ENCODE data around the gene ADAM12. TPM values are rescaled to one million over a fixed set of nuclear protein-coding genes. Genes with fewer than 3 reads are reported as not detected.
A peak's percentile ranks its signal among the peaks of the same experiment; 100 is the strongest.
"Not testable (repeated sequence)": the region's sequence is repeated elsewhere in the genome, so short reads cannot be mapped to it uniquely, and the experiment has no call there.

ADAM12 gene
- total RNA-seq, 4 donors from 2014 or later, result under 0.01 to 1.3 (median 1.0) TPM

DNA sequence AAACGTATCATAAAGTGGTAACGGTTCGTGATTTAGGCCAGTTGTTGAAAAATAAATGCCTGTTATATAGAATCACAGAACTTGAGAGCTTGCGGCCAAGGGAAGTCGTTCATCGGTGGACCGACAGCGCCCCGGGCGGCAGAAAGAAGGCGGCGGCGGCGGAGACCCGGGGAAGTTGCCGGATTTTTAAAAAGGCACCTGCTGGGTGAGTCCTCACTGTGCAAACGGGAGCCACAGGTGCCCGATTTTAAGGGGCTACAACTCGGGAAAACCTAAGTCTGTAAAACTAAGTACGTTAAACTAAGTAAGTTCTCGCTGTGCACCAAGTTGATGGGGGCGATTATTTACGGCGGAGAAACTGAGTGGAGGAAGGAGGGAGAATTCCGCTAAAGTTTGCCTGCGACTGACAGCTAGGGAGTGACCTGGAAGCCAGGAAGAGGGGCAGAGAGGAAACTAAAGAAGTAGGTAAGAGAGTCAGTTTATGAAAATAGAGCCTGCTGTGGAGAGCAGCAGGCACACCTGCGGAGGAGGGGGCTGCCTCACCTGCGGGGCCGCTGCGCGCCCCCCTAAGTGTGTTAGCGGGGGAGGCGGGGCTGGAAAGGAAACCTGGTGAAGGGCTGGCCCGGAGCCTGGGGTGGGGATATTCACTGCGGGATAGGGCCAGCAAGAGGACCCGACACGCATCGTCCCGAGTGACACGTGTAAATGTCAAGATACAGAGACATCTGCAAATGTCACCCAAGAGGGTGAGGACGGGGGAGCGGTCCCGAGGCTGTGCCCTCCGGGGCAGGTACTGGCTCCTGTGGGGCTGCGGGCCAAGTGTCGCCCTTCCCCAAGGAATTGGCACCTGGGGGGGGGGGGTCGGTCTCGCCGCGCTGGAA is 996 bp downstream of the ADAM12 start:
- peaks cover 8 to 27% (median 21%) of the 10 kb centered on the region in 4 donors for H3K4me1 ChIP-seq
- no peak overlapping the region for H3K27ac ChIP-seq (replicated peaks in 1 of 4)
- peaks cover 0 to 52% (median 4%) of the 10 kb centered on the region in 4 donors for H3K27me3 ChIP-seq
- H3K36me3 ChIP-seq, result no peaks in the 10 kb centered on the region
- H3K9me3 ChIP-seq, result no peaks in the 10 kb centered on the region
- H3K4me3 ChIP-seq, result peak overlapping the region; percentile 49 to 62 (median 52)
- DNase-seq (ENCODE audit: extremely low spot score), result peak; percentile 92
- intact Hi-C loops (cut with DNase I), result loop anchor here (10.0 kb wide), 1 partner anchor 402 kb away; no protein-coding TSS in a partner anchor
- TF ChIP-seq, protein P1, sequence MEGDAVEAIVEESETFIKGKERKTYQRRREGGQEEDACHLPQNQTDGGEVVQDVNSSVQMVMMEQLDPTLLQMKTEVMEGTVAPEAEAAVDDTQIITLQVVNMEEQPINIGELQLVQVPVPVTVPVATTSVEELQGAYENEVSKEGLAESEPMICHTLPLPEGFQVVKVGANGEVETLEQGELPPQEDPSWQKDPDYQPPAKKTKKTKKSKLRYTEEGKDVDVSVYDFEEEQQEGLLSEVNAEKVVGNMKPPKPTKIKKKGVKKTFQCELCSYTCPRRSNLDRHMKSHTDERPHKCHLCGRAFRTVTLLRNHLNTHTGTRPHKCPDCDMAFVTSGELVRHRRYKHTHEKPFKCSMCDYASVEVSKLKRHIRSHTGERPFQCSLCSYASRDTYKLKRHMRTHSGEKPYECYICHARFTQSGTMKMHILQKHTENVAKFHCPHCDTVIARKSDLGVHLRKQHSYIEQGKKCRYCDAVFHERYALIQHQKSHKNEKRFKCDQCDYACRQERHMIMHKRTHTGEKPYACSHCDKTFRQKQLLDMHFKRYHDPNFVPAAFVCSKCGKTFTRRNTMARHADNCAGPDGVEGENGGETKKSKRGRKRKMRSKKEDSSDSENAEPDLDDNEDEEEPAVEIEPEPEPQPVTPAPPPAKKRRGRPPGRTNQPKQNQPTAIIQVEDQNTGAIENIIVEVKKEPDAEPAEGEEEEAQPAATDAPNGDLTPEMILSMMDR (IDR thresholded peaks at IDR 0.05), result peak; percentile 47 to 59 (median 55)
- no peak for TF ChIP-seq EP300 (IDR thresholded peaks at IDR 0.05)
- WGBS, result 3% methylated on average over 41 of the region's 50 CpGs

DNA sequence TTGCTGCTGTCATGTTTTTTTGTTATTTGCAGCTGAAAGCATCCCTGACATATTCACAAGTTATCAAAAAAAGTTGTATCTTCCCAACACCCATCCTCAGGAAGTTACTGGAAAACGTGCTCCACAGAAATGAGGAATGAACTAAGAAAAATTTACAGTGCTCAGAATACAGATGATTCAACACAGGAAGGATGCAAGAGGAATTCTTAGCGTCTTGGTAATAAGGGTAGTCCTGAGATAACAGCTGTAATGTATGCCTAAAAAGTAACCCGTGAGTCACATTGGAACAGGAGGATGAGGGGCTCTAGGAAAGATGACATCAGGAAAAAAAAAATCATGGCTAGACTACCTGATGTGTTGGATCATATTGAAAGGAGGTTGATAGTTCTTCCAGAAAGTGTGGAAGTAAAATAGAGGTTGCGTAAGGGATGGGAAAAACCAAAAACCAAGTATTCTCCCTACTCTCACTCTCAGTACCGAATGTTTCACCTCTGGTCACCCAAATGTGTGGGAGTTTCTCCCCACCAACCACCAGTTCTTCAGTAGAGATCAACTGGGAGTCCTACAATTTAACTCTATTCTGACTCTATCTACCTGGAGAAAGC is 3.9 kb downstream of the ADAM12 start:
- H3K36me3 ChIP-seq, result no peaks in the 10 kb centered on the region
- no peaks in the 10 kb centered on the region for H3K9me3 ChIP-seq
- intact Hi-C loops (cut with DNase I), result loop anchor here (10.0 kb wide), 1 partner anchor 400 kb away; no protein-coding TSS in a partner anchor
- no peak for DNase-seq (ENCODE audit: extremely low spot score)
- WGBS, result 82% methylated on average over 5 of the region's 5 CpGs
- H3K27ac ChIP-seq (replicated peaks in 1 of 4), result no peak overlapping the region
- H3K4me3 ChIP-seq, result no peak overlapping the region
- TF ChIP-seq, protein P1 (IDR thresholded peaks at IDR 0.05), result no peak
- TF ChIP-seq POLR2AphosphoS5 (IDR thresholded peaks at IDR 0.05) (no peak), POLR2A (IDR thresholded peaks at IDR 0.05; ENCODE audit: low read depth) (no peak)
- H3K27me3 ChIP-seq, result peaks cover 0 to 42% (median 4%) of the 10 kb centered on the region in 4 donors
- peaks cover 8 to 20% (median 17%) of the 10 kb centered on the region in 4 donors for H3K4me1 ChIP-seq

DNA sequence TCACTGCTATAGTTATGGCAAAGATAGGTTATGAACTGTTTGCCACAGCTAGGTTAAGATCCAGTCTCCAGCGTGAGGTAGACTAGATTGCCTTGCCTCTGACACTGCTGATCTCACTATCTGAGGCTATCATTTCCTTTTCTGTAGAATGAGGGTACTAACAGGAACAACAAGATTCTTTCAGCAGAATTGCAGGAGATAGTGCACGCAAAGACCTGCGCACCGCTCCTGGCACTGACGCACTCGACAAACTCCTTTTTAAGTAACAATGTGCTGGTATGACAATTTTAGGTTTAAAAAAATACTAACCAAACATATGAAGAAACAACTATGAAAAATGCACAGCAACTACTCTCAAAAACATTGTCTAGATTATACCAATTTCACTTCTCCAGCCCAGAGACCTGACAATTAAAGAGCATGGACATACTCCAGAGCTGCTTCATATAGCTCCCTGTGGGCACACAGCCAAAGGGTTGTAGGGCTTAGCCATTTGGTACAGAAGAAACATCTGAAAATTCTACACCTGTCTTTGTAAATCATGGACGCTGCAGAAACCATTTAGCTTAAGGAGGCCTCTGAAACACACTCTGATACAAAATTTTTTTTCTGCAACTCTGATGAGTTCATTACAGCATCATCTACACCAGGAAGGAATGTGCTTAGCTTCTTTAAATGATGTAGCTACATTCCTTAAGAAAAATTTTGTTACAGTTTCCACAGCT is 7.8 kb downstream of the ADAM12 start:
- WGBS, result 90% methylated on average over 7 of the region's 7 CpGs
- TF ChIP-seq POLR2AphosphoS5 (IDR thresholded peaks at IDR 0.05) (no peak), POLR2A (IDR thresholded peaks at IDR 0.05; ENCODE audit: low read depth) (no peak), EP300 (IDR thresholded peaks at IDR 0.05) (no peak)
- TF ChIP-seq, protein P1 (IDR thresholded peaks at IDR 0.05), result no peak
- no peak overlapping the region for H3K4me3 ChIP-seq
- intact Hi-C loops (cut with DNase I), result loop anchor here (10.0 kb wide), 1 partner anchor 396 kb away; no protein-coding TSS in a partner anchor
- H3K27me3 ChIP-seq, result peaks cover 0 to 7% (median 0%) of the 10 kb centered on the region in 4 donors
- no peaks in the 10 kb centered on the region for H3K36me3 ChIP-seq
- H3K9me3 ChIP-seq, result no peaks in the 10 kb centered on the region
- no peak overlapping the region for H3K27ac ChIP-seq (replicated peaks in 1 of 4)
- H3K4me1 ChIP-seq, result no peaks in the 10 kb centered on the region
- DNase-seq (ENCODE audit: extremely low spot score), result peak; percentile 66

DNA sequence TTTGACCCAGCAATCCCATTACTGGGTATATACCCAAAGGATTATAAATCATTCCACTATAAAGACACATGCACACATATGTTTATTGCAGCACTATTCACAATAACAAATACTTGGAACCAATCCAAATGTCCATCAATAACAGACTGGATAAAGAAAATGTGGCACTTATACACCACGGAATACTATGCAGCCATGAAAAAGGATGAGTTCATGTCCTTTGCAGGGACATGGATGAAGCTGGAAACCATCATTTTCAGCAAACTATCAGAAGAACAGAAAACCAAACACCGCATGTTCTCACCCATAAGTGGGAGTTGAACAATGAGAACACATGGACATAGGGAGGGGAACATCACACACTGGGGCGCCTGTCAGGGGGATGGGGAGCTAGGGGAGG is 9.1 kb downstream of the ADAM12 start:
- intact Hi-C loops (cut with DNase I), result not testable (repeated sequence)
- 89% methylated on average over 3 of the region's 3 CpGs for WGBS

DNA sequence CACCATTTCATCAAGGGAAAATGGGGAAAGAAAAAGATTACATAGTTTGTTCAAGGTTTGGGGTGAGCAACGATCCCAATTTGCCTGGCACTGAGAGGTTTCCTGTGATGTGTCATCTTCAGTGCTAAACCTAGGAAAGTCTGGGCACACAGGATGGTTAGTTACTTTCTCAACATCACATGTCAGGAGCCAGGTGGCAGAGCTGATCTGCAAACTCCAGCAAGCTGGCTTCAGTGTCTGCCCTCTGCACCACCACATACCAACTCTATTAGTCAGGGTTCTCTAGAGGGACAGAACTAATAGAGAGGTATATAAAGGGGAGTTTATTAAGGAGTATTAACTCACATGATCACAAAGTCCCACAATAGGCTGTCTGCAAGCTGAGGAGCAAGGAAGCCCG is 11.3 kb downstream of the ADAM12 start:
- no peaks in the 10 kb centered on the region for H3K27me3 ChIP-seq
- TF ChIP-seq POLR2A (IDR thresholded peaks at IDR 0.05; ENCODE audit: low read depth), result no peak
- TF ChIP-seq POLR2AphosphoS5 (IDR thresholded peaks at IDR 0.05), result no peak
- TF ChIP-seq, protein P1 (IDR thresholded peaks at IDR 0.05), result no peak
- TF ChIP-seq EP300 (IDR thresholded peaks at IDR 0.05), result no peak
- 94% methylated on average over 2 of the region's 2 CpGs for WGBS
- H3K36me3 ChIP-seq, result no peaks in the 10 kb centered on the region
- intact Hi-C loops (cut with DNase I), result no loop called here
- no peak overlapping the region for H3K27ac ChIP-seq (replicated peaks in 1 of 4)
- no peak overlapping the region for H3K4me3 ChIP-seq
- H3K4me1 ChIP-seq, result no peaks in the 10 kb centered on the region
- H3K9me3 ChIP-seq, result peaks cover 0 to 9% (median 2%) of the 10 kb centered on the region in 4 donors
- DNase-seq (ENCODE audit: extremely low spot score), result no peak

More for the DNA sequence above, 9.1 kb downstream of the ADAM12 start:
- not testable (repeated sequence) for H3K27ac ChIP-seq (replicated peaks in 1 of 4); DNase-seq (ENCODE audit: extremely low spot score); H3K4me1 ChIP-seq; H3K27me3 ChIP-seq; H3K9me3 ChIP-seq; H3K36me3 ChIP-seq; H3K4me3 ChIP-seq
